ENCODE measurements around the gene CR1.

DNA sequence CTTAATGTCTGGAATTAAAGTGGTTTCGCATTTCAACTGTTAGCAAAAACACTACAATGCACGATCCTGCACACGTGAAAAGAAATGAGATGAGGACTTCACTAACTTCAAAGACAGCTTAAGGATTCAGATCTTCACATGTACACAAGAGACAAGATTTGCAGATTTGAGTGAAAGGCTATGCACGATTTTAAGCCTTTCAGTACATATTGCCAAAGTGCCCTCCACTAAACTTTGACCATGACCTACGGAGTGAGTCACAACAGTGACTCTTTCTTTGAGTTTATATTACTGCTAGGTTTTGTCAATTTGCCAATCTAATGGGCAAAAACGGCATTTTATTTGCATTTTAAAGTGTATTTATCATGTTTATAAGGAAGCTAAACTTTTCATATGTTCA, 107.8 kb downstream of the CR1 start:
- TF ChIP-seq, protein P1, sequence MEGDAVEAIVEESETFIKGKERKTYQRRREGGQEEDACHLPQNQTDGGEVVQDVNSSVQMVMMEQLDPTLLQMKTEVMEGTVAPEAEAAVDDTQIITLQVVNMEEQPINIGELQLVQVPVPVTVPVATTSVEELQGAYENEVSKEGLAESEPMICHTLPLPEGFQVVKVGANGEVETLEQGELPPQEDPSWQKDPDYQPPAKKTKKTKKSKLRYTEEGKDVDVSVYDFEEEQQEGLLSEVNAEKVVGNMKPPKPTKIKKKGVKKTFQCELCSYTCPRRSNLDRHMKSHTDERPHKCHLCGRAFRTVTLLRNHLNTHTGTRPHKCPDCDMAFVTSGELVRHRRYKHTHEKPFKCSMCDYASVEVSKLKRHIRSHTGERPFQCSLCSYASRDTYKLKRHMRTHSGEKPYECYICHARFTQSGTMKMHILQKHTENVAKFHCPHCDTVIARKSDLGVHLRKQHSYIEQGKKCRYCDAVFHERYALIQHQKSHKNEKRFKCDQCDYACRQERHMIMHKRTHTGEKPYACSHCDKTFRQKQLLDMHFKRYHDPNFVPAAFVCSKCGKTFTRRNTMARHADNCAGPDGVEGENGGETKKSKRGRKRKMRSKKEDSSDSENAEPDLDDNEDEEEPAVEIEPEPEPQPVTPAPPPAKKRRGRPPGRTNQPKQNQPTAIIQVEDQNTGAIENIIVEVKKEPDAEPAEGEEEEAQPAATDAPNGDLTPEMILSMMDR (IDR thresholded peaks at IDR 0.05): no peak
- TF ChIP-seq EP300 (IDR thresholded peaks at IDR 0.05) (no peak), POLR2A (IDR thresholded peaks at IDR 0.05; ENCODE audit: low read depth) (no peak), POLR2AphosphoS5 (IDR thresholded peaks at IDR 0.05) (no peak)

All from esophagus muscularis mucosa (tissue), 4 donors.